HepG2 (cell line): ENCODE data around the gene TBL3. TPM values are rescaled to one million over a fixed set of nuclear protein-coding genes. Genes with fewer than 3 reads are reported as not detected.

Source experiments
- EEA1 ChIP-seq: sonication (generic); formaldehyde crosslinking; IDR thresholded peaks from 2 replicates; pipeline ENCODE4 v1.5.1; 2020; ENCODE audit warnings: mild to moderate bottlenecking, missing genetic modification reagents, borderline replicate concordance
- ISL2 ChIP-seq: sonication (generic); formaldehyde crosslinking; IDR thresholded peaks from 2 replicates; pipeline ENCODE4 v1.5.0; 2020; ENCODE audit warnings: missing genetic modification reagents
- JARID2 ChIP-seq: sonication (generic); formaldehyde crosslinking; IDR thresholded peaks from 2 replicates; pipeline ENCODE4 v1.8.1; 2023; ENCODE audit warnings: missing genetic modification reagents, inconsistent platforms; ENCODE audit not compliant: insufficient replicate concordance
- NFE2 ChIP-seq: sonication (generic); formaldehyde crosslinking; IDR thresholded peaks from 2 replicates; pipeline ENCODE4 v1.4.0; 2020; ENCODE audit warnings: missing genetic modification reagents
- PPARG ChIP-seq: conservative IDR thresholded peaks from 2 replicates; pipeline ENCODE4 v1.6.1; 2016; ENCODE audit warnings: missing biosample characterization, missing genetic modification reagents
- STAG1 ChIP-seq: sonication (generic); formaldehyde crosslinking; IDR thresholded peaks from 2 replicates; pipeline ENCODE4 v1.4.0; 2020; ENCODE audit warnings: missing genetic modification reagents
- TSC22D2 ChIP-seq: sonication (generic); formaldehyde crosslinking; IDR thresholded peaks from 2 replicates; pipeline ENCODE4 v1.5.1; 2020; ENCODE audit warnings: missing genetic modification reagents, mild to moderate bottlenecking, borderline replicate concordance
- ZBTB38 ChIP-seq: sonication (generic); formaldehyde crosslinking; IDR thresholded peaks from 2 replicates; pipeline ENCODE4 v1.5.1; 2020; ENCODE audit warnings: mild to moderate bottlenecking, missing genetic modification reagents
- ZFP62 ChIP-seq: sonication (generic); formaldehyde crosslinking; IDR thresholded peaks from 2 replicates; pipeline ENCODE4 v1.4.0; 2020; ENCODE audit warnings: missing genetic modification reagents
- ZNF24 ChIP-seq: fragments of 450-650 bp; IDR thresholded peaks from 2 replicates; pipeline ENCODE4 v1.6.1; 2017; ENCODE audit warnings: antibody characterized with exemption, mild to moderate bottlenecking
- ZNF296 ChIP-seq: sonication (generic); formaldehyde crosslinking; conservative IDR thresholded peaks from 2 replicates; pipeline ENCODE4 v1.5.0; 2020; ENCODE audit warnings: mild to moderate bottlenecking, missing genetic modification reagents
- ZNF510 ChIP-seq: sonication (generic); formaldehyde crosslinking; IDR thresholded peaks from 2 replicates; pipeline ENCODE4 v1.4.0; 2020; ENCODE audit warnings: low read depth, mild to moderate bottlenecking, missing genetic modification reagents
- ZNF546 ChIP-seq: sonication (generic); formaldehyde crosslinking; conservative IDR thresholded peaks from 2 replicates; pipeline ENCODE4 v1.8.1; 2023; ENCODE audit warnings: mild to moderate bottlenecking, missing genetic modification reagents
- ZNF615 ChIP-seq: sonication (generic); formaldehyde crosslinking; IDR thresholded peaks from 2 replicates; pipeline ENCODE4 v1.5.0; 2020; ENCODE audit warnings: mild to moderate bottlenecking, missing genetic modification reagents, borderline replicate concordance
- ZNF747 ChIP-seq: sonication (generic); formaldehyde crosslinking; IDR thresholded peaks from 2 replicates; pipeline ENCODE4 v1.8.1; 2023; ENCODE audit warnings: missing genetic modification reagents, mild to moderate bottlenecking, borderline replicate concordance
- polyA plus RNA-seq, 8 experiments: library from polyadenylated mRNA; depleted of rRNA in 3 of 8; stranded (reverse) in 7 of 8; unstranded in 1 of 8; fragments of >200 nt; fragmentation: Illumina TruSeq in 4 of 8; extraction: Trizol in 4 of 8; gene quantifications; 2 replicates each; pipeline versions ENCODE4 v1.2.1 to v1.2.3, GENCODE V29; 2011 to 2016; ENCODE audit warnings: low read depth in 4 of 8, missing spikeins in 1 of 8, mixed read lengths in 1 of 8; ENCODE audit not compliant: insufficient read depth in 1 of 8
- total RNA-seq, 5 experiments: library from RNA; depleted of rRNA; stranded (reverse); fragments of >200 nt; fragmentation: Illumina TruSeq; extraction: Trizol; gene quantifications; 2 replicates each; pipeline ENCODE4 v1.2.3, GENCODE V29; 2016; ENCODE audit warnings: low read depth in 1 of 5
- TF ChIP-seq, protein P1 (sequence below): sonication (generic); formaldehyde crosslinking; IDR thresholded peaks from 2 replicates; pipeline ENCODE4 v1.5.0; 2020; ENCODE audit warnings: missing genetic modification reagents
- TF ChIP-seq, protein P2 (sequence below): sonication (generic); formaldehyde crosslinking; IDR thresholded peaks from 2 replicates; pipeline ENCODE4 v1.4.0; 2020; ENCODE audit warnings: low read depth, mild to moderate bottlenecking, missing genetic modification reagents
- TF ChIP-seq, protein P3 (sequence below): sonication (generic); formaldehyde crosslinking; IDR thresholded peaks from 2 replicates; pipeline ENCODE4 v1.4.0; 2020; ENCODE audit warnings: missing genetic modification reagents, mild to moderate bottlenecking, borderline replicate concordance
- TF ChIP-seq, protein P4 (sequence below): IDR thresholded peaks from 2 replicates; pipeline ENCODE4 v1.6.1; 2016; ENCODE audit warnings: low read depth
- TF ChIP-seq, protein P5 (sequence below): sonication (generic); formaldehyde crosslinking; IDR thresholded peaks from 2 replicates; pipeline ENCODE4 v1.8.0; 2022; ENCODE audit warnings: mild to moderate bottlenecking, missing genetic modification reagents
- TF ChIP-seq, protein P6 (sequence below): sonication (generic); formaldehyde crosslinking; IDR thresholded peaks from 2 replicates; pipeline ENCODE4 v1.8.1; 2023; ENCODE audit warnings: mild to moderate bottlenecking, moderate library complexity, missing genetic modification reagents

TBL3 gene
- total and polyA plus RNA-seq, 2 of the 13 experiments (the other 11 are each of a cell fraction or from before 2014, with no cell fraction given), result 16.8 to 38.0 TPM

DNA sequence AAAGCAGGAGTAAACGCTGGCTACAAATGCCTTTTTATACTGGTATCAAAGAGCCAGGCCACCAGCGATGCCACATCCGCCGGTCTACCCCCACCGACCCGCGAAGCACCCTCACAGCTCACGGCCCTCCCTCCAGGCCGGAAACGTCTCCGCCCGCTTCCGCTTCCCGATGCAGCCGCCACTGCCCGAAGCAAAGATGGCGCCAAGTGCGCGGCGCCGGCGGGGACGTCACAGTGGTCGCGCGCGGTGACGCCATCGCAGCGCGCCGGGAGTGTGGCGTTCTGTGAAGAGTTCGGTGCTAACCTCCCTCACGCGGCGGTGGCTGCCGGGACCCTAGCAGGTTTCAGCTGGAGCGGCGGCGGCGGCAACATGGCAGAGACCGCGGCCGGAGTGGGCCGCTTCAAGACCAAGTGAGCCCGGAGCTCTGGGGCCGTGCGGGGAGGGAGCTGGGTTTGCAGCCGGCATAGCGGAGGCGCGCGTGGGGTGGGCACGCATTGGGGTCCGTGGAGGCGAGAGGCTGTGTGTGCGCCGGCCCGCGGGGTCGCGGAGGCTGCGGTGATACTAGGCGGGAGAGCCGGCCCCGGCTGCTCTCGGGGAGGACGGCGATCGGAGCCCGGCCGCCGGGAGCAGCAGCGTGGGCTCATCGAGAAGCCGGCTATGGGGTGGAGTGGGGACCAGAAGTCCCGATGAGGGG is at the start of gene TBL3 (continued):
- TF ChIP-seq, protein P1, sequence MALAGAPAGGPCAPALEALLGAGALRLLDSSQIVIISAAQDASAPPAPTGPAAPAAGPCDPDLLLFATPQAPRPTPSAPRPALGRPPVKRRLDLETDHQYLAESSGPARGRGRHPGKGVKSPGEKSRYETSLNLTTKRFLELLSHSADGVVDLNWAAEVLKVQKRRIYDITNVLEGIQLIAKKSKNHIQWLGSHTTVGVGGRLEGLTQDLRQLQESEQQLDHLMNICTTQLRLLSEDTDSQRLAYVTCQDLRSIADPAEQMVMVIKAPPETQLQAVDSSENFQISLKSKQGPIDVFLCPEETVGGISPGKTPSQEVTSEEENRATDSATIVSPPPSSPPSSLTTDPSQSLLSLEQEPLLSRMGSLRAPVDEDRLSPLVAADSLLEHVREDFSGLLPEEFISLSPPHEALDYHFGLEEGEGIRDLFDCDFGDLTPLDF, result peak; percentile 76; the same call in 1 of the 2 replicates
- TF ChIP-seq STAG1 (CRISPR knock-in tag), result no peak
- TF ChIP-seq ZBTB38, result peak; percentile 94
- TF ChIP-seq ZNF24, result no peak
- TF ChIP-seq, protein P2, sequence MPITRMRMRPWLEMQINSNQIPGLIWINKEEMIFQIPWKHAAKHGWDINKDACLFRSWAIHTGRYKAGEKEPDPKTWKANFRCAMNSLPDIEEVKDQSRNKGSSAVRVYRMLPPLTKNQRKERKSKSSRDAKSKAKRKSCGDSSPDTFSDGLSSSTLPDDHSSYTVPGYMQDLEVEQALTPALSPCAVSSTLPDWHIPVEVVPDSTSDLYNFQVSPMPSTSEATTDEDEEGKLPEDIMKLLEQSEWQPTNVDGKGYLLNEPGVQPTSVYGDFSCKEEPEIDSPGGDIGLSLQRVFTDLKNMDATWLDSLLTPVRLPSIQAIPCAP (CRISPR knock-in tag), result no peak
- TF ChIP-seq ZNF510 (CRISPR knock-in tag), result 0 out of 2 replicates have a peak, but pooled peaks have one; percentile 80
- no peak for TF ChIP-seq ZNF615 (CRISPR knock-in tag)
- TF ChIP-seq, protein P3, sequence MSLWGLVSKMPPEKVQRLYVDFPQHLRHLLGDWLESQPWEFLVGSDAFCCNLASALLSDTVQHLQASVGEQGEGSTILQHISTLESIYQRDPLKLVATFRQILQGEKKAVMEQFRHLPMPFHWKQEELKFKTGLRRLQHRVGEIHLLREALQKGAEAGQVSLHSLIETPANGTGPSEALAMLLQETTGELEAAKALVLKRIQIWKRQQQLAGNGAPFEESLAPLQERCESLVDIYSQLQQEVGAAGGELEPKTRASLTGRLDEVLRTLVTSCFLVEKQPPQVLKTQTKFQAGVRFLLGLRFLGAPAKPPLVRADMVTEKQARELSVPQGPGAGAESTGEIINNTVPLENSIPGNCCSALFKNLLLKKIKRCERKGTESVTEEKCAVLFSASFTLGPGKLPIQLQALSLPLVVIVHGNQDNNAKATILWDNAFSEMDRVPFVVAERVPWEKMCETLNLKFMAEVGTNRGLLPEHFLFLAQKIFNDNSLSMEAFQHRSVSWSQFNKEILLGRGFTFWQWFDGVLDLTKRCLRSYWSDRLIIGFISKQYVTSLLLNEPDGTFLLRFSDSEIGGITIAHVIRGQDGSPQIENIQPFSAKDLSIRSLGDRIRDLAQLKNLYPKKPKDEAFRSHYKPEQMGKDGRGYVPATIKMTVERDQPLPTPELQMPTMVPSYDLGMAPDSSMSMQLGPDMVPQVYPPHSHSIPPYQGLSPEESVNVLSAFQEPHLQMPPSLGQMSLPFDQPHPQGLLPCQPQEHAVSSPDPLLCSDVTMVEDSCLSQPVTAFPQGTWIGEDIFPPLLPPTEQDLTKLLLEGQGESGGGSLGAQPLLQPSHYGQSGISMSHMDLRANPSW (CRISPR knock-in tag), result no peak; the same call in 1 of the 2 replicates
- TF ChIP-seq ZFP62 (CRISPR knock-in tag), result no peak
- TF ChIP-seq EEA1, result no peak
- peak; percentile 77 for TF ChIP-seq ZNF546 (CRISPR knock-in tag)
- peak; percentile 62 for TF ChIP-seq JARID2 (CRISPR knock-in tag)
- TF ChIP-seq PPARG (CRISPR knock-in tag), result peak; percentile 33; the same call in 1 of the 2 replicates
- TF ChIP-seq ZNF296 (CRISPR knock-in tag), result 0 out of 2 replicates have a peak, but pooled peaks have one; percentile 56
- peak; percentile 58; the same call in 1 of the 2 replicates for TF ChIP-seq ISL2 (CRISPR knock-in tag)
- TF ChIP-seq TSC22D2 (CRISPR knock-in tag), result peak; percentile 89; the same call in 1 of the 2 replicates
- peak; percentile 81 for TF ChIP-seq ZNF747 (CRISPR knock-in tag)
- TF ChIP-seq, protein P4, sequence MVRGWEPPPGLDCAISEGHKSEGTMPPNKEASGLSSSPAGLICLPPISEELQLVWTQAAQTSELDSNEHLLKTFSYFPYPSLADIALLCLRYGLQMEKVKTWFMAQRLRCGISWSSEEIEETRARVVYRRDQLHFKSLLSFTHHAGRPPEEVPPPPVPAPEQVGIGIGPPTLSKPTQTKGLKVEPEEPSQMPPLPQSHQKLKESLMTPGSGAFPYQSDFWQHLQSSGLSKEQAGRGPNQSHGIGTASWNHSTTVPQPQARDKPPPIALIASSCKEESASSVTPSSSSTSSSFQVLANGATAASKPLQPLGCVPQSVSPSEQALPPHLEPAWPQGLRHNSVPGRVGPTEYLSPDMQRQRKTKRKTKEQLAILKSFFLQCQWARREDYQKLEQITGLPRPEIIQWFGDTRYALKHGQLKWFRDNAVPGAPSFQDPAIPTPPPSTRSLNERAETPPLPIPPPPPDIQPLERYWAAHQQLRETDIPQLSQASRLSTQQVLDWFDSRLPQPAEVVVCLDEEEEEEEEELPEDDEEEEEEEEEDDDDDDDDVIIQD, result peak; percentile 63; the same call in 1 of the 2 replicates
- TF ChIP-seq, protein P5, sequence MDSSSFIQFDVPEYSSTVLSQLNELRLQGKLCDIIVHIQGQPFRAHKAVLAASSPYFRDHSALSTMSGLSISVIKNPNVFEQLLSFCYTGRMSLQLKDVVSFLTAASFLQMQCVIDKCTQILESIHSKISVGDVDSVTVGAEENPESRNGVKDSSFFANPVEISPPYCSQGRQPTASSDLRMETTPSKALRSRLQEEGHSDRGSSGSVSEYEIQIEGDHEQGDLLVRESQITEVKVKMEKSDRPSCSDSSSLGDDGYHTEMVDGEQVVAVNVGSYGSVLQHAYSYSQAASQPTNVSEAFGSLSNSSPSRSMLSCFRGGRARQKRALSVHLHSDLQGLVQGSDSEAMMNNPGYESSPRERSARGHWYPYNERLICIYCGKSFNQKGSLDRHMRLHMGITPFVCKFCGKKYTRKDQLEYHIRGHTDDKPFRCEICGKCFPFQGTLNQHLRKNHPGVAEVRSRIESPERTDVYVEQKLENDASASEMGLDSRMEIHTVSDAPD (CRISPR knock-in tag), result no peak
- TF ChIP-seq, protein P6, sequence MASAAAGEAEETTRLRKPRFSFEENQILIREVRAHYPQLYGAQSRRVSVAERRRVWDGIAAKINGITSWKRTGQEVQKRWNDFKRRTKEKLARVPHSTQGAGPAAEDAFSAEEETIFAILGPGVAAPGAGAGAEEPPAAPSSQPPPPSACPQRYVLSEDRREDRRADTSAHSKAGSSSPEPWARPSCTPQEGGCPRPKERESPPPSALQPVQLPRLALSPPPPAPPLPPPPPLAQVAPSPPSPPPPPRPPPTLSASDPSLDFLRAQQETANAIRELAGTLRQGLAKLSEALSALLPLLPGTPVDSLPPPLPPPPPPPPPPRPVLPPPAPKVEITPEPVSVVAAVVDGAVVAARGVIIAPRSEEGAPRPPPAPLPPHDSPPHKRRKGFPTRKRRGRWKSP, result no peak
- TF ChIP-seq NFE2 (CRISPR knock-in tag), result no peak
